DMS53 treated with DMSO at 0.1 percent for 48 hours (cell line): ENCODE results near the gene HIF3A.
"Not testable (repeated sequence)": the region's sequence is repeated elsewhere in the genome, so short reads cannot be mapped to it uniquely, and the experiment has no call there.

Experiments
- DNase-seq: peaks from one replicate; lab custom pipeline; 2025; ENCODE audit not compliant: unreplicated experiment; lab: John Stamatoyannopoulos, UW

The HIF3A gene

DNA sequence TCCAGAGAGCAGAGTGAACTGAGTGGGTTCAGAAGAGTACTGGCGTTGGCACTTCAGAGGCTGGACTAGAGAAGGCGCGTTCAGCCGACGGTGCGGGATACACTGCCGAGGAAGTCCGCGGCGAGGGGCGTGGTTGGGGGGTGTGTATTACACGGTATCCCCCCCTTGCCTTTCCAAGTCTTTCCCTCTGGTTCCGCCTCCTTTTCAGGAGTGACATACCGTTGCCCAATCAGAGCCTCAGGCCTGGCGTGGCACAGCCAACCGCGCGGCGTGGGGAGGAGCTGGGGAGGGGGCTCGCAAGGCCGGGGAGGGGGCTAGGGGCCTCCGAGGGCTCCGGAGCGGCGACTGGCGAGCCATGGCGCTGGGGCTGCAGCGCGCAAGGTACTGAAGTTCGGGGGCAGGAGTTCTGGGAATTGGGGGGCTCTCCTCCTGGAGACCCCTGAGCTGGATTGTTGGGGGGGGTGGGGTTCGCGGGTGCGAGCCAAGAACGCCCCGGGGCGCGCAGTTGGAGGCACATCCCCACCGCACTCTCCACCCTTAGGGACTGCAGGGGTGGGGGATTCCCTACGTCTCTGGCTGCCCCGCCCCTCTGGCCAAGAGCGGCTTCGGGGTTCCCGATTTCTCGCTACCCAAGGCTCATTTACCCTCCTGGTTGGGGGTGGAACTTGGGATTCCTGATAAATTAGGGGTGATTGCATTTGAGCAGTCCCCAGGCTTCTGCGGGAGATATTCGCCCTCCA is at the start of gene HIF3A:
Gene HIF3A, plus strand, starts transcription at position 321 of the 740 bp plus-strand sequence. Its CDS starts 35 bp downstream, at position 356.
- no peak for DNase-seq

- no peak for DNase-seq
These were observed 46.6 kb upstream of the HIF3A start for GRCh38 chr19:46250076-46250735.

DNA sequence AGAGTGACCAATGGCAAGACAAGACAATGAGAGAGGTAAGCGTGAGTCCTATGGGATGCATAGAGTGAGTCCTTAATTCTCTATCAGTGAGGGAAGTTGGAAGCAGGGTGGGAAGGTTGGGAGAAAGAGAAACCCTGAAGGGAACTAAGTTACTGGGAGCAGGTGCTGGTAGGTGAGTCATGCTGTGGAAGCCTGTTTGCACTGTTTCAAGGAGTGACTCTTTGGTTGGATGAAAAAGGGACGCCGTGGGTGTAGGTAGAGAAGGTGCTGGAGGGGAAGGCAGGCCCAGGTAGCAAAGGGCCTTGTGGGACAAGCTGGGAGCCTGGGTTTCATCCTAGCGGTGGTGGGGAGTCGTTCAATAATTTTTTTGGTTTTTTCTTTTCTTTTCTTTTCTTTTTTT is 45.4 kb upstream of the HIF3A start:
- DNase-seq: peak; percentile 70

- no peak for DNase-seq
These were observed 42.1 kb upstream of the HIF3A start for GRCh38 chr19:46254776-46255175.

- no peak for DNase-seq
These were observed 40.0 kb upstream of the HIF3A start for GRCh38 chr19:46256855-46257254.

GRCh38 chr19:46261501-46261900 is 35.3 kb upstream of the HIF3A start:
- not testable (repeated sequence) for DNase-seq

DNA sequence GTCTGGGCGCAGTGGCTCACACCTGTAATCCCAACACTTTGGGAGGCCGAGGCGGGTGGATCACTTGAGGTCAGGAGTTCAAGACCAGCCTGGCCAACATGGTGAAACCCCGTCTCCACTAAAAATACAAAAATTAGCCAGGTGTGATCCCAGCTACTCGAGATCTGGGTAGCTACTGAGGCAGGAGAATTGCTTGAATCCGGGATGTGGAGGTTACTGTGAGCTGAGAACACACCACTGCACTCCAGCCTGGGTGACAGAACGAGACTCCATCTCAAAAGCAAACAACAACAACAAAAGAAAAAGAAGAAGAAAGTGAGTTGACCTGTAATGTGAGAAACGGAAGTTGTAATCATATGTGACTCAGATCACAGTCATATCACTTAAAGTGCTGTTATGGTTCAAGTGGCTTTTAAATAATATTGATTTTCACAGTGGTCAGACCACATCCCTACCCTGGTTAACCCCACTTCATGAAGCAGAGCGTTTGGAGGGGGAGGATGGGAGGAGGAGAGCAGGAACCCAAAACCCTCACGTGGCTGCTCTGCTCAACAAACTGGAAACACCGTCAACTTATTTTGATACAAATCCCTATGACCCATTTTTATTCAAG is 34.1 kb upstream of the HIF3A start:
- DNase-seq: peak; percentile 89

DNA sequence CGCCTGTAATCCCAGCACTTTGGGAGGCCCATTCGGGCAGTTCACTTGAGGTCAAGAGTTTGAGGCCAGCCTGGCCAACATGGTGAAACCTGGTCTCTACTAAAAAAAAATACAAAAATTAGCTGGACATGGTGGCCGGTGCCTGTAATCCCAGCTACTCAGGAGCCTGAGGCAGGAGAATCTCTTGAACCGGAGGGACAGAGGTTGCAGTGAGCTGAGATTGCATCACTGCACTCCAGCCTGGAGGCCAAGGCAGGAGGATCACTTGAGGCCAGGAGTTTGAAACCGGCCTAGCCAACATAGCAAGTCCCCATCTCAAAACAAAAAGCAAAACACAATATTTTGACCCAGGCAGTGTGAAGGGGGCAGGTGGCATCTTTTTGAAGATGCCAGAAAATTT is 32.0 kb upstream of the HIF3A start:
- not testable (repeated sequence) for DNase-seq

DNA sequence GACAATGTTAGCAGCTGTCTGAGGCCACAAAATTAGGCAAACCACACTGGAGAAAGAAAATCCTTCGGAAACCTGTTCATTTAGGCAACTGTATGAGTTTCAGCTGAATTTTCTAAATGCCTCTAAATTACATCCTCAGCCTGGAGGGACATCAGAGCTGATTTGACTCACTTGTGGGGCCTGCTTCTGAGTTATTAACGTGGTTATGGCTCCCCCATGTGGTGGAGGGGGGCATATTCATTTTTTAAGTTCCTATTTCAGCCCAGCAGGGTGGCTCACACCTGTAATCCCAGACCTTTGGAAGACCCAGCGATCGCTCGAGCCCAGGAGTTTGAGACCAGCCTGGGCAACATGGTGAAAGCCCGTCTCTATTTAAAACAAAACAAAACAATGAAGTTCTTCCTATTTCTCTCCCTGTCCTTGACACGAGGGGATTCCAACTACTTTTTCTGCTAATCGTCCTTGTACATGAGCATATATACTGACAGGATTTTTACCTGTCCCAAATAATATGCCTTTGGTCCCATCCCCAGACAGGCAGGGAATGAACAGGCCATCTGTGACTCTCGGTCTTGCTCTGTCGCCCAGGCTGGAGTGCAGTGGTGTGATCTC is 31.5 kb upstream of the HIF3A start:
- peak; percentile 76 for DNase-seq

GRCh38 chr19:46269101-46269500 is 27.7 kb upstream of the HIF3A start:
- DNase-seq: no peak

- no peak for DNase-seq
These were observed 26.2 kb upstream of the HIF3A start for GRCh38 chr19:46270521-46271256.

DNA sequence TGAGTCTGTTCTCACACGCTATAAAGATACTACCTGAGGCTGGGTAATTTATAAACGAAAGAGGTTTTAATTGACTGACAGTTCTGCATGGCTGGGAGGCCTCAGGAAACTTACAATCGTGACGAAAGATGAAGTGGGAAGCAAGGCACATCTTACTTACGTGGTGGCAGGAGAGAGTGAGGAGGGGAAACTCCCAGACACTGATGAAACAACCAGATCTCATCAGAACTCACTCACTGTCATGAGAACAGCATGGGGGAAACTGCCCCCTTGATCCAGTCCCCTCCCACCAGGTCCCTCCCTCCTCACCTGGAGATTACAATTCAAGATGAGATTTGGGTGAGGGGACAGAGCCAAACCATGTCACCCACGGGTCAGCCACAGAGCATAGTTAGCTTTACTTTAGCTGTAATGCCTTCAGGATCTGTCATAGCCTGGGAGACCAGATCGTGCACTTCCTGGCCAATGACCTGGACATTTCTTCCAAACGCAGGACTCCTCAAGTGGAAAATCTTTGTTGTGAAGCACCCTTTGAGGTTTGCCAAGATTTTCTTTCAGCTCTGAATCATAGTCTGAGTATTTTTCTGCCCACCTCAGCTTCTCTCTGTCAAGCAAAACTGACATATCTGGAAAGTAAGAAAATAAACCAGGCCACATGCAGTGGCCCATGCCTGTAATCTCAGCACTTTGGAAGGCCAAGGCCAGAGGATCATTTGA is 25.2 kb upstream of the HIF3A start:
- no peak for DNase-seq

DNA sequence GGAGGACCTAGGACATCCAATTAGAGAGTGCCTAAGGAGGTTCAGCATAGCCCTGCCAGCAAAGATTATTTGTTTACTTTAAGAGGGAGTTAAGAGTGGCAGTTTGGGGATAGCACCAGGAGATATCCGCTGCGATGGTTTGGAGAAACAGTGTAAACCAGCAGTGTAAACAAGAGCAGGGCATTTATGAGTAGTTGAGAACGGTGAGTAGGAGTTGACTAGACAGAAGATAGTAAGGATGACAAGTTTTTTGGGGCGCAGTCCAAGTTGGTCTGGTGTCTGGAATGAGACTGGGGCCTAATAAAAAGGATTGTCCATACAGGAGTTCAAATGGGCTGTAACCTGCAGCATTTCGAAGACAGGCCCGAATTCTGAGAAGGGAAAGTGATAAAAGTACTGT is 22.9 kb upstream of the HIF3A start:
- DNase-seq: not testable (repeated sequence)

DNA sequence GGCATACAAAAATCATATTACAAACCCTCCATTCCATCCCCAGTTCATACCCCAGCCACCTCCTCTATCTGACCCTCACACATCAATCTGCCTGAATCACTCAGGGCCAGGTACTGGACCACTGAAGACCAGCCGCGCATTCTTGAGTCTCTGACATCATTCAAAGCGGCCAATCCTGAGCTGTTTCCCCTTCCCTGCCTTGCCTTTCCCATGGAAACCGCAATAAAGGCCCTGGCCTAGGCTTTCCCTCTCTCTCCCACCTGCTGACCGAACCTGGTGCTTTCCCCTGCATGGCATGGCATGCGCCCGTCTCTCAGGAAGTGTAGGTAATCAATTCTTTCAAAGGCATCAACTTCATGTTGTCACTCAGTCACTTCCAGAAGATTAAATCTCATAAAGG is 17.7 kb upstream of the HIF3A start:
- DNase-seq: no peak

- DNase-seq: no peak
These were observed 13.1 kb upstream of the HIF3A start for GRCh38 chr19:46283771-46284170.

DNA sequence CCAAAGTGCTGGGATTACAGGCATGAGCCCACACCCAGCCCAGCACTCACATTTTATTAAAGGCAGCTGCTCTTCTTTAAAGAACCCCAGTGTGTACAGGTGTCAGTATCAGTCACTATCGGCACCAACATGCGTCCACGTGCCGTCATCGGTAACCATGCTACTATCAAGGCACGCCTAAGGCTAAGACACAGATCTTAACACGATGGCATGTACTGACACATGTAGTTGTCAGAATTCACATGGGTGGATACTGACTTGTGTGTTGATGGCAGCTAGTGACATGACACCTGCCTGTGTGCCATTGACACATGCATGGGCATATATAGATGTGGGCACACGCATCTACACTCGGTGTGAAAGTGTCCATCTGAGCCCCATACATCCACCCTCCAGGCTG is 12.2 kb upstream of the HIF3A start:
- DNase-seq: no peak

DNA sequence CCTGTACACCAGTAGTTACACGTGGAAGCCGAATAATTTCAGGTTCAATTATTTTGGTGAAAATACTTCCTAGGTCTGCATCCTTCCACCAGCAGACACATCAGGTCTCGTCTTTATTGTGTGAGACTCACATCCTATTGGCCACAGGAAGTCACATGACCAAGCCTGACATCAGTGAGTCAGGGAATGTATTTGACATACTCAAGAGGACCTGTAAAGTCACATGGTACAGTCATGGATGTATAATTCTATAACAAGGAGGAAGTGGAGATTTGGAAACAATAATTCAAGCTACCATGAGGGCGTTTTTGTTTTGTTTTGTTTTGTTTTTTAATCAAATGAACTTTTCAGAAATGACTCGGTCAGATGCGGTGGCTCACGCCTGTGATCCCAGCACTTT is 9.3 kb upstream of the HIF3A start:
- peak; percentile 7 for DNase-seq

GRCh38 chr19:46288896-46289588 is 7.8 kb upstream of the HIF3A start:
- peak; percentile 7 for DNase-seq

DNA sequence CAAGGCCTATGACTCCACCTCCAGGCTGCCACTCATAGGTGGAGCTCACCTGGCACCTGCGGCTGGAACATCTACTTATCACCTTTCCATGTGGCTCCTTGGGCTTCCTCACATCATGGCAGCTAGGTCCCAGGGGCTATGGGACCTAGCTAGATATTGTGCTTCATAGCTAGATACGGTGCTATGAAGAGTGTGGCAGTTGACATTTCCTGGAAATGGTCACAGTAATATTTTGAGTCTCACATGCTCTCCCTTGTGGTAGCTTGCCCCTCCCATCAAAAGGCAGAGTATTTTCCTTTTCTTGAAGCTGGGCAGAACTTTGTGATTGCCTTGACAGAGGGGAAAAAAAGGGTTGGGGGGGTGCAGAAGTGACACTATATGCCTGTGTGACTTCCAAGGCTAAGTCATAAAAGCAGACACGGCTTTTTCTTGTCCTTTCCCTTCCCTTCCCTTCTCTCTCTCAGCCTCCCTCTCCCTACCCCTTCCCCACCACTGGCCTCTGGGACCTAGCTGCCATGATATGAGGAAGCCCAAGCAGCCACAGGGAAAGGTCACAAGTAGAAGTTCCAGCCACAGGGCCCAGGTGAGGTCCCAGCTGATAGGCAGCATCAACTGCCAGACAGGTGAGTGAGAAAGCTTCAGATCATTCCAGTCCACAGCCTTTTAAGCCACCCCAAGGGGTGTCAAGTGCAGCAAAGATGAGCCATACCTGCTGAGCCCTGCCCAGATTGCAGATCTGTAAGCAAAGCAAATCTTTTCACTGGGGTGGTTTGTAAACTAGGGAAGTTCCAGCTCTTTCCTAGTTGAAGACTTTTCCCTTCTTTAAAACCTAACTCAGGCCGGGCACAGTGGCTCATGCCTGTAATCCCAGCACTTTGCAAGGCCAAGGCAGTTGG is 6.9 kb upstream of the HIF3A start:
- DNase-seq: no peak
